GM19035 (cell line): ENCODE results near the gene ACE2.

Source experiments
- ATAC-seq: cut with Tn5 transposase; IDR thresholded peaks from one replicate; pipeline ENCODE4 v1.9.1; 2021; ENCODE audit not compliant: unreplicated experiment

The ACE2 gene

DNA sequence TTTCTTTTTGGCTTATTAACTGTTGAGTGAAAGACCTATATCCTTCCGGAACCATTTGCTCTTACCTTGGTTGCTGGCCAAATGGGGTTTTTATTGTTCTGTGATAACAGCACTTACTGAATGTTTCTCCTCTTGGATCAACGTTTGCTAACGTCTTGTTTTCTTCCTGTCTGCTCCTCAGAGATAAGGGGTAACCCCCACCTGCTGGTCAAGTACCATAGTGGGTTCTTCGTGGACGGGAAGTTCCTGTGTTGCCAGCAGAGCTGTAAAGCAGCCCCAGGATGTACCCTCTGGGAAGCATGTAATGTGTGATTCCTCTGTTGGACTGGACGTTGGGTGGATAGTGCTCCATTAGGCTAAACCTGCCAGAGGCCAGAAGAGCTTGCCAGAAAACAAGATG is 84.8 kb downstream of the ACE2 start:
- no peak for ATAC-seq

DNA sequence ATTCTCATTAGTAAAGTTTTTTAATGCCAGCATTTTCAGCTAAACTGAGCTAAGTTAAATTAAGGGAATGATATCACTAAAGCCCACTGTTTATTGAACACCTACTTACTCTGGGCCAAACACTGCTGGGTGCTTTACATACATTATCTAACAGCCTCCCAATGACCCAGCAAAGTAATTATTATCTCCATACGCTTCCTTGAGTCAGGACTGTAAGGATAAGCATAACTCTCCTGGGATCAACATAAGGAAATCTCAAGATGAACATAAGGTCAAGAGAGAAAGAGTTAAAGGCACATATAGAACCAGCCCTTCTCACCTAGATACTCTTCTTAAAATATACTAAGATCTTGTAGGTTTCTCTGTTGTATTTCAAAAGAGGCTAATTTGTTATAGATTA is 86.5 kb downstream of the ACE2 start:
- no peak for ATAC-seq

DNA sequence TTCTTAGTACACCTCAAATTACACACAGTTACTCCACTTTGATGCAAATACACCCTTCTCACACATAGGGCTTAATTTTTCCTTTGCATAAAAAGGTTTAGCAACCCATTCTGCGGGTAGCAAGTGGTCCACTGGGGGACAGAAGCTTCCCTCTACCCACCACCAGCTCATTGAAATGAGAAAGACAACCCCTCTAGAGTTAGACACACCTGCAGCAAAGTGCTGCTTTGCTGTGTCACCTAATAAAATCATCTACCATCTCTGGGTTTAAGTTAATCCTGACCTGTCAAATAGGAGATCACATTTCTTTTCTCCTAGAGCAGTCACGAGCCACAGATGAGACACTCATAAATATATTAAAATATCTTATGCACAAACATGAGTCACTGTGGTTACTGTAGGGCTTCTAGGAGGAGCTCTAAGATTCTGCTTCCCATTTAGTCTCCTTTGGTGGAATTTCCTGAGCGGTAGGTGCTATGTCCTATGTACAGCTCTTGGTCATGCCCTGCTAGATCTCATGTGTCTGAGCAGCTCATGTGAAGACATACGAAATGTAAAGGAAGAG is 88.3 kb downstream of the ACE2 start:
- no peak for ATAC-seq

DNA sequence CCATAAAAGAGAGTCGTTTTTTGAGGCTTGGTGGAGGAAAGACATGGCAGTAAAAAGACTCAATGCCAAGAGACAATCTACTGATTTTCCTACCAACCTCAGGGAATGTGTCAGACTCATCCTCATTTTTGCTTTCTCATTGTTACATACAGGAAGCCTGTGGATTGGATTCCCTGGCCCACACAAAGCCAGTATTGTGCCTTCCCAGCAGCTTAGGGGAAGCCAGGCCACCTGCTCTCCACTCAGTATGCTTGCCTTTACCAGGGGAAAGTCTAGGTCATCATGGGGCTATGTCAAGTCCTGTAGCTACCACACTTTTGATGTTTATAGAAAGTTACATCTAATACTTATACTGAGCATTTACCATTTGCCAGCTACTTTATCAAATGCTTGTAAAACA is 89.2 kb downstream of the ACE2 start:
- ATAC-seq, result no peak
